Measurements from ENCODE around the gene PPARD.
"Not testable (repeated sequence)": the region's sequence is repeated elsewhere in the genome, so short reads cannot be mapped to it uniquely, and the experiment has no call there.

Gene PPARD

DNA sequence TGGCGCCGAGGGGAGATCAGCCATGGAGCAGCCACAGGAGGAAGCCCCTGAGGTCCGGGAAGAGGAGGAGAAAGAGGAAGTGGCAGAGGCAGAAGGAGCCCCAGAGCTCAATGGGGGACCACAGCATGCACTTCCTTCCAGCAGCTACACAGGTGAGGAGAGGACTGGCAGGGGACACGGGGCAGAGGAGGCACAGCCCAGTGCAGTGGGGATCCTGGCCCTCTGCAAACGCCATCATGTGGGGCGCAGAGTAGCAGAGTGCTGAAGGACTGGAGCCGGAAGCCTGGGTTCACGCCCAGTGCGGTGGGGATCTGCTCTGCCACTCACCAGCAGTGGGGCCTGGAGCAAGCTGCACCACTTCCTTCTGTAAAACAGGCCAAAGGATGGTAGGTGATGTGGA is 68.7 kb downstream of the PPARD start:
- DNase-seq = peak in 1 of 5 experiments; percentile 65

- DNase-seq = no peak
Measured at GRCh38 chr6:35412102-35412501, 69.7 kb downstream of the PPARD start.

- DNase-seq = no peak
Measured at GRCh38 chr6:35413911-35414310, 71.6 kb downstream of the PPARD start.

DNA sequence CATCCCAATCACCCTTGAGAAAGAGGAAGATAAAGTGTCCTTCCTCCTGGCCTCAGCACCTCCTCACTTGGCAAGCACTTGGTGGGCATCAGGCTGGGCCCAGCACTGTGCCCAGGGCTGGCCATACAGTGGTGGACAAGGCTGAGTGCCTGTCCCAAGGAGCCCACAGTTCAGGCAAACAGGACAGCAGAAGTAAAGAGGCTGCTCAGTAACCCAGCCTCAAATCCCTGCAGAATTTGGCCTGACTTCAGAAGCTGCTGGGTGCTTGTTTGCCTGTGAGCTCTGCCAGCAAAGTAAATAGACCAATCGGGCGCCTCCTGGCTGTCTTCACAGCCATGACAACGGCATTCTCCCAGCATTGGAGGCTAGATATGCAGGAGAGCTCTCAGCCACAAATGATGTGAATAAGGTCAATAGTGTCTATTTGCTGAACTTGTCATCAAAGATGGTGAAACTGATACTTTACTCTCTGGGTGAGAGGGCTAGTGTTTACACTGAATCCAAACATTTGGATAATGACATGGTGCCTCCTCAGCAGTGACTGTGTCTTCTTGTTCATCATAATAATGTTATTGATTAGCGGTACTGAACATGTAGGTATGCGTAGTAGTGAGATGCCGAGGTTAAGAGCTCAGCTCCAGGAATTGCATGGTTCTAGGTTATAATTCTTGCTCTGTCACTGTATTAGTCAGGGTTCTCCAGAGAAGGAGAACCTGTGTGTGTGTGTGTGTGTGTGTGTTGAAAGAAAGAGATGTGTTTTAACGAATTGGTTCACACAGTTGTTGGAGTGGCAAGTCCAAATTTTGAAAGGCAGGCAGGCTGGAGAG is 72.9 kb downstream of the PPARD start:
- DNase-seq = peak in 2 of 5 experiments; percentile 14 to 67

DNA sequence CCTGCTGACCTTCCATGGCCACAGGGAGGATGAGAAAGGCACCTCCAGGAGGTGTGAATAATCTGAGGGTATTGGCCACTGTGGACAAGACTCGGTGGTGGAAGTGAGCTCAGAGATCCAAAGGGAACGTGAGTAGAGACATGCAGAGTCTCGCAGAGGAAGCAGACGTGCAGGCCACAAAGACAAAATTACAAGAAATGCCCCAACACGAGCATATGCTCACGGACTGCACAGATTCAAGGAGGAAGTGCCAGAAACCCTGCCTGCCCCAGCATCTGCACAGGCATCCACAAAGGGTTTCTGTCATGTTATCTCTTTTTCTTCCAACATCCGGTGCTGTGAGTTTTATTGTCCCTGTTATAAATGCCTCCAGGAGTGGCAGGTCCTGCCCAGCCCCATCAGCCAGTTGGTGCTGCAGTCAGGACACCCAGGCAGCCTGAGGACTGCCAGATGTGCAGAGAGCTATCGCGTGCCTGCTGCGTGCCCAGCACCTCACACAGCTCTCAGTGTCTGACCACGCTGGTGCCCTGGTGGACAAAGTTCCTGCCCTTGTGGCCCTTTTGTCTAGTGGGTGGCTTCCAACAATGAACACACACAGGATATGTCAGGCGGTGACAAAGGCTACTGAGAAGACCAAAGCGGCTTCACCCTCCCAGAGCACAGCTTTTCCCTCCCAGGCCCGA is 75.8 kb downstream of the PPARD start:
- DNase-seq = peak in 1 of 5 experiments; percentile 57

GRCh38 chr6:35419417-35419816 is 77.1 kb downstream of the PPARD start:
- DNase-seq = peak in 1 of 5 experiments; percentile 81

DNA sequence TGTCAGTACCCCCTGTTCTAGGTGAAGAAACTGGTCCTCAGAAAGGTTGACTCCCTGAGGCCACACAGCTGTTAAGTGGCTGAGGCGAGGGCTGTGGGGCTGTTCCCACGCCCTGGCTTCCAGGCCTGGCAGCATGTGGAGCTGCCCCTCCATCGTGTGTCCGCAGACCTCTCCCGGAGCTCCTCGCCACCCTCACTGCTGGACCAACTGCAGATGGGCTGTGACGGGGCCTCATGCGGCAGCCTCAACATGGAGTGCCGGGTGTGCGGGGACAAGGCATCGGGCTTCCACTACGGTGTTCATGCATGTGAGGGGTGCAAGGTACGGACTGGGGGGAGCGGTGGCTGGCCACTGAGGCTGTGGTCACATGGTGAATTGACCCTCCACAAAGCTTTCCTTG is 77.6 kb downstream of the PPARD start:
- no peak for DNase-seq

- DNase-seq = no peak
Measured at GRCh38 chr6:35425284-35425683, 82.9 kb downstream of the PPARD start.

- no peak for DNase-seq
Measured at GRCh38 chr6:35426074-35426473, 83.7 kb downstream of the PPARD start.

DNA sequence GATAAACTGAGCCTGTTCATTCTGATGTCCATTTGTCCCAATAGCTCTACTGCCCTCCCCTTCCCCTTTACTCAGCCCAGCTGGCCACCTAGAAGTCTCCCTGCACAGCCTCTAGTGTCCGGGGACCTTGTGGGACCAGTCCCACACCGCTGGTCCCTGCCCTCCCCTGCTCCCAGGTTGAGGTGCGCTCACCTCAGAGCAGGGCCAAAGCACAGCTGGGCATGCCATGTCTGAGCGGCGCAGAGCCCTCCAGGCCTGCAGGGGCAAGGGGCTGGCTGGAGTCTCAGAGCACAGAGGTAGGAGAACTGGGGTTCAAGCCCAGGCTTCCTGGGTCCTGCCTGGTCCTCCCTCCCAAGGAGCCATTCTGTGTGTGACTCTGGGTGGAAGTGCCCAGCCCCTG is 85.1 kb downstream of the PPARD start:
- no peak for DNase-seq

DNA sequence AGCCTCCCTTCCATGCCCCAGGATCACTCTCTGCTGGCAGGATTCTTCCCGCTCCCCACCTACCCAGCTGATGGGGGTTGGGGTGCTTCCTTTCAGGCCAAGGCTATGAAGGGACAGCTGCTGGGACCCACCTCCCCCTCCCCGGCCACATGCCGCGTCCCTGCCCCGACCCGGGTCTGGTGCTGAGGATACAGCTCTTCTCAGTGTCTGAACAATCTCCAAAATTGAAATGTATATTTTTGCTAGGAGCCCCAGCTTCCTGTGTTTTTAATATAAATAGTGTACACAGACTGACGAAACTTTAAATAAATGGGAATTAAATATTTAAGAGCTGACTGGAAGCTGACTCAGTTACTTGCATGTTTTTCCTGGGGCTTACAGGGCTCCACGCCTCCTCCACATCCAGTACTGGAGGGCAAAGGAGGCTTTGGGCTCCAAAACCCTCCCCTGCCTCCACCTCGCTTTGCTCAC is 85.5 kb downstream of the PPARD start:
- DNase-seq = no peak

- DNase-seq = no peak
Measured at GRCh38 chr6:35428421-35429149, 86.2 kb downstream of the PPARD start.

DNA sequence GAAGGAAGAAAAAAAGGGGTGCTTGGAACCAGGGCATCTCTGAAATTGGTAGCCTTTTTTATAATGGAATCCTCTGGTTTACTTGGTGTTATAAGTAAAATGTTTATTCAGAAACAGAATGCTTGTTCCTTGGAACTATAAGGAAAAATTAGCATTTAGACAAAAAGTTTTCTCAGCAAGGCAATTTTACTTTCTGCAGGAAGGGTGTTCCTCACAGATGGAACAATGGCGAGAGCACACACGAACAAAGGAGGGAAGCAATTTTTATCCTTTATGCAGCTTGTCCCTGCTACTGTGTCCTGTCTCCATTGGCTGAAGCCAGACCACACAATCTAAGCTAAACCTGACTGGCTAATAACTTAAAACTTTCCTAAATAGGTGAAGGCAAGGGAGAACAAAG is 87.1 kb downstream of the PPARD start:
- no peak for DNase-seq

GRCh38 chr6:35432291-35432690 is 89.9 kb downstream of the PPARD start:
- no peak for DNase-seq

DNA sequence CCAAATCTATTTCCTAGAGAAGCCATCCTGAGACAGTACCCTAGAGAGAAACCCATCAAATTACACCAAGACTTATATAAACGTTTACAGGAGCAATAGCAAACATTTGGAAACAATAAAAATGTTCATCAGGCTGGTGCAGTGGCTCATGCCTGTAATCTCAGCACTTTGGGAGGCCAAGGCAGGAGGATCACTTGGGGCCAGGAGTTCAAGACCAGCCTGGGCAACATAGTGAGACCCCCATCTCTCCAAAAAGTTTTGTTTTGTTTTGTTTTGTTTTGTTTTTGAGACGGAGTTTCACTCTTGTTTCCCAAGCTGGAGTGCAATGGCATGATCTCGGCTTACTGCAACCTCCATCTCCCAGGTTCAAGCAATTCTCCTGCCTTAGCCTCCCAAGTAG is 90.3 kb downstream of the PPARD start:
- DNase-seq = not testable (repeated sequence)

DNA sequence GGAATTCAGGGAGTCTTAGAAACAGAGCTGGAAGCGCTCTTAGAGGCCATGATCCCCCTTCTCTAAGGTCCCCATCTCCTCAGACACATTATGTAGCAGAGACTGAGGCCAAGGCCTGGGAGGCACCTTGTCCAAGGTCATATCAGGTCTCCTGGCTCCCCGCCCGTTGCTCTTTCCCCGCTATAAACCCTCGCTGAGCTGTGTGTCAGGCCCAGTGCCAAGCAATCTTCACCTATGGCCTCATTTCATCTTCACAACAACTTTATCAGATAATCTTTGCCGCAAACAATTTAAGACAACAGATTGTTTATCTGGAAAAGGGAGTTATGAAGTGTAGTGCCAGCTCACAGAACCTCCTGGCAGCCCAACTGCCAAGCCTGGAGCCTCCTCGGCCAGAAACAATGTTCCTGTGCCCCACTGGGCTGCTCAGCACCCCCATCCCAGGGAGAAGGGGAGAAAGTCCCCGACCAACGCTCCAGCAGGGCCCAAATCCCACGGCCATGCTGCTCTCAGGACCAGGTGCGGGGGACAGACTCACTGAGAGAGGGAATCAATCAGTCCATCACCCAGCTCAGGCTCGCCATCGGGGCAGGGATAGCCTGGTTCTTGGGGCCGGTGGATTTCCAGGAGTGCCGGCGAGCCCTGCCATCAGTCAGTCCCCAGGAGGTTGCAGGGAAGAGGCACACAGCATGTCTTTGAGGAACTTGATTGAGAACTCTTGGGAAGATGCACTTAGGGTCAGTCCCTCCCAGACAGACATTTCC is 92.9 kb downstream of the PPARD start:
- DNase-seq = no peak

DNA sequence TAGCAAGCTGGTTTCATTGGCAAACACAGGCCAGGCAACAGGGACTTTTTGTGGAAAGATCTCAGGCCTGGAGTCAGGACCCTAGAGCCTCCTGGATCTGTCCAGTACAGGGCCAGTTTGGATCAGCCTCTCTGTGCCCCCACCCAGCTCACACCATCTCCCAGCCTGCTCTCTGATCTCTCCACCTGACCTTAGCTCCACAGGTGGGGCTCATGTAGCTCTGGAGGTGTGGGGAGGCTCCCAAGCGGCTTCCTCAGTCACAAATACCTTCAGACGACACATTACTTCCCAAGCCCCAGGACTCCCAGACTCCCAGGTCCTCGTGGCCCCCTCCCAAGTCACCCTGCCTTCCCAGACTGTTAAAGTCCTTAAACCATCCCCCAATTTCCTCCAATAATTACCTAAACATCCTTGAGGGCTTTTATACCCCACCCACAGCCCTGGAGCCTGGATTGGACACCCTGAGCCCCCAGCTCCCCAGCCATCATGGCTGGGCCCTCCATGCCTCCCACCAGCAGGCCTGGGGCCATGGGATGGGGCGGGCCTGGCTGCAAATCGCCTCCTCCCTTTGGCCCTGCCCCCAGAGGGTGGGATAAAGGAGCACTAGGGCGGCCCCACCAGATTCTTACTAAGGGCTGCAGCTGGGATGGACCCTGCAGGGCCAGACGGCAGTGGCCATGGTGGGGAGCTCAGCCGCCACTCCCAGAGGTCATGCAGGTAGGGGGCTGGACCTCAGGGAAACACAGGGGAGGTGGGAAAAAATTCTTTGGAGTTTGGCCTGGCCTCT is 93.9 kb downstream of the PPARD start:
- no peak for DNase-seq

- DNase-seq = not testable (repeated sequence)
Measured at GRCh38 chr6:35438378-35439065, 96.2 kb downstream of the PPARD start.

GRCh38 chr6:35439308-35439707 is 97.0 kb downstream of the PPARD start:
- no peak for DNase-seq

- DNase-seq = no peak
Measured at GRCh38 chr6:35441205-35441604, 98.8 kb downstream of the PPARD start.

GRCh38 chr6:35441642-35442041 is 99.3 kb downstream of the PPARD start:
- no peak for DNase-seq

Data from T-helper 2 cell (primary cell).